Measurements from ENCODE around the gene CRYAB.

- peak; percentile 86 for TF ChIP-seq POLR2A (IDR thresholded peaks at IDR 0.05; ENCODE audit: low read length)
- TF ChIP-seq GATA1 (IDR thresholded peaks at IDR 0.05; ENCODE audit: low read depth, low read length): no peak
These were observed 15.2 kb upstream of the CRYAB start for GRCh38 chr11:111926505-111927391.

Data from erythroblast (primary cell).